Endothelial cell of umbilical vein (primary cell): ENCODE measurements around the gene PDLIM1. TPM values are rescaled to one million over a fixed set of nuclear protein-coding genes. Genes with fewer than 3 reads are reported as not detected.

Source experiments
- Bru-seq: library from RNA; stranded (reverse); fragments of 400-500 nt; gene quantifications from one replicate; lab custom pipeline; 2021; lab: Mats Ljungman, UMichigan
- BruChase-seq, 2 experiments: library from RNA; stranded (reverse); fragments of 400-500 nt; gene quantifications; one replicate each; lab custom pipeline; 2021; lab: Mats Ljungman, UMichigan
- BruUV-seq: library from RNA; stranded (reverse); fragments of 400-500 nt; replicated peaks from 2 replicates; lab custom pipeline; 2021; lab: Mats Ljungman, UMichigan
- CTCF ChIA-PET: fragments of 300-600, 350-600 bp; sonication (Branson Sonifier 250); formaldehyde crosslinking; loops from one replicate; lab custom pipeline; 2021; ENCODE audit warnings: antibody characterized with exemption, inconsistent platforms; lab: Charles Lee
- POLR2A ChIA-PET: fragments of 300-600, 350-600 bp; sonication (Branson Sonifier 250); formaldehyde crosslinking; loops from one replicate; lab custom pipeline; 2021; ENCODE audit warnings: antibody characterized with exemption, inconsistent platforms; lab: Charles Lee
- DNase-seq: peaks from one replicate; pipeline ENCODE4 v3.0.0-alpha.2; 2011; ENCODE audit warnings: low read depth, low spot score
- FAIRE-seq: peaks from 2 replicates; lab custom pipeline; 2011; peaks lifted over from hg19 to GRCh38; lab: Jason Lieb, UNC
- H2AFZ ChIP-seq: 2 replicates; pipeline ENCODE4 v1.6.0; 2012; ENCODE audit warnings: low read depth, low read length, control low read depth, inconsistent platforms
- H3K27ac ChIP-seq: 2 replicates; pipeline ENCODE4 v1.5.1; 2011; ENCODE audit warnings: low read depth, mild to moderate bottlenecking, control low read depth, low read length, moderate library complexity; ENCODE audit not compliant: insufficient read depth
- H3K27me3 ChIP-seq, 2 experiments: 2 replicates each; pipeline versions ENCODE4 v1.6.0 to v1.6.1; 2011; ENCODE audit warnings: low read length in 2 of 2, mixed read lengths in 1 of 2; ENCODE audit not compliant: control insufficient read depth in 2 of 2, insufficient read depth in 2 of 2
- H3K36me3 ChIP-seq, 2 experiments: 2 replicates in 1 of 2; 3 replicates in 1 of 2; pipeline ENCODE4 v1.5.1; 2011; ENCODE audit warnings: low read length in 2 of 2, mild to moderate bottlenecking in 1 of 2, moderate library complexity in 1 of 2; ENCODE audit not compliant: control insufficient read depth in 2 of 2, insufficient read depth in 2 of 2; ENCODE audit errors: extremely low read depth in 1 of 2
- H3K4me1 ChIP-seq: 3 replicates; pipeline ENCODE4 v1.5.1; 2011; ENCODE audit warnings: mild to moderate bottlenecking, low read length; ENCODE audit not compliant: control insufficient read depth, insufficient read depth; ENCODE audit errors: extremely low read depth
- H3K4me2 ChIP-seq: 2 replicates; pipeline ENCODE4 v1.6.1; 2011; ENCODE audit warnings: low read length, control low read depth, mixed read lengths; ENCODE audit not compliant: insufficient read depth
- H3K4me3 ChIP-seq, 3 experiments: fragments of 200-600 bp in 1 of 3; sonication (generic), shearing (Covaris generic) in 1 of 3; replicated peaks in 1 of 3; 2 replicates each; pipeline ENCODE4 v1.5.1; 2011 to 2016; ENCODE audit warnings: control low read depth in 3 of 3, low read length in 3 of 3, mild to moderate bottlenecking in 2 of 3, inconsistent platforms in 1 of 3, low read depth in 1 of 3, moderate library complexity in 1 of 3; ENCODE audit not compliant: insufficient read depth in 1 of 3
- H3K79me2 ChIP-seq: 2 replicates; pipeline ENCODE4 v1.6.0; 2012; ENCODE audit warnings: low read length, inconsistent platforms; ENCODE audit not compliant: control insufficient read depth, insufficient read depth
- H3K9ac ChIP-seq: replicated peaks from 2 replicates; pipeline ENCODE3; 2011; ENCODE audit warnings: low read length, control low read depth; ENCODE audit not compliant: insufficient read depth; ENCODE audit errors: extremely low read depth
- H3K9me1 ChIP-seq: replicated peaks from 3 replicates; pipeline ENCODE4 v1.6.0; 2011; ENCODE audit warnings: mild to moderate bottlenecking, low read length; ENCODE audit not compliant: control insufficient read depth, insufficient read depth; ENCODE audit errors: extremely low read depth
- H3K9me3 ChIP-seq: replicated peaks from 2 replicates; pipeline ENCODE4 v1.5.1; 2012; ENCODE audit warnings: low read length, inconsistent platforms; ENCODE audit not compliant: control insufficient read depth, insufficient read depth
- H4K20me1 ChIP-seq: replicated peaks from 2 replicates; pipeline ENCODE3; 2011; ENCODE audit warnings: mild to moderate bottlenecking, low read length; ENCODE audit not compliant: control insufficient read depth, insufficient read depth; ENCODE audit errors: extremely low read depth
- EZH2 ChIP-seq: IDR thresholded peaks from 2 replicates; pipeline ENCODE4 v1.6.1; 2012; ENCODE audit warnings: borderline replicate concordance, low read depth, mild to moderate bottlenecking, moderate library complexity, low read length, inconsistent platforms; ENCODE audit not compliant: severe bottlenecking
- FOS ChIP-seq: IDR thresholded peaks from 2 replicates; pipeline ENCODE4 v1.6.1; 2011; ENCODE audit warnings: mild to moderate bottlenecking, low read length, moderate library complexity, borderline replicate concordance; ENCODE audit not compliant: insufficient read depth
- GATA2 ChIP-seq: IDR thresholded peaks from 2 replicates; pipeline ENCODE4 v1.7.0; 2011; ENCODE audit warnings: low read depth, mild to moderate bottlenecking, moderate library complexity, mixed read lengths, low read length; ENCODE audit not compliant: insufficient read length, insufficient read depth
- MYC ChIP-seq: IDR thresholded peaks from one replicate; pipeline ENCODE4 v1.6.1; 2011; ENCODE audit warnings: mild to moderate bottlenecking, low read depth, low read length
- POLR2A ChIP-seq: IDR thresholded peaks from 2 replicates; pipeline ENCODE4 v1.6.1; 2012; ENCODE audit warnings: low read depth, mild to moderate bottlenecking, control low read depth, low read length
- POLR2AphosphoS5 ChIP-seq: IDR thresholded peaks from 2 replicates; pipeline ENCODE4 v1.6.1; 2012; ENCODE audit warnings: low read depth, mild to moderate bottlenecking, control low read depth, low read length, moderate library complexity; ENCODE audit not compliant: insufficient read depth
- dilution Hi-C: fragments of 300-500 bp; cut with MboI; formaldehyde crosslinking; loops from one replicate; pipeline ENCODE4 v1.15.0; 2019; ENCODE audit warnings: low sequenced_read_pairs; ENCODE audit not compliant: extremely low pct_ligation_motif_present
- intact Hi-C: fragments of 100-400 bp; cut with micrococcal nuclease; formaldehyde crosslinking; loops from one replicate; pipeline ENCODE4 v1.10.0; 2022
- long read RNA-seq: library from polyadenylated mRNA; stranded (forward); transcript quantifications from one replicate; pipeline ENCODE4 v2.0.0, GENCODE V29; 2021
- polyA minus RNA-seq, 3 experiments: library from RNA; depleted of rRNA, polyadenylated mRNA; stranded (reverse); fragments of >200 nt; gene quantifications; 1 replicate in 1 of 3; 2 replicates in 2 of 3; pipeline ENCODE4 v1.2.3, GENCODE V29; 2011
- polyA plus RNA-seq, 4 experiments: library from polyadenylated mRNA; depleted of rRNA in 3 of 4; stranded (reverse) in 3 of 4; unstranded in 1 of 4; fragments of >200 nt; gene quantifications; 2 replicates each; pipeline versions ENCODE4 v1.2.1 to v1.2.3, GENCODE V29; 2011 to 2012; ENCODE audit warnings: missing spikeins in 1 of 4
- total RNA-seq: library from RNA; stranded (reverse); gene quantifications from 2 replicates; pipeline ENCODE4 v1.2.3, GENCODE V29; 2021
- TF ChIP-seq, protein P1 (sequence below), 2 donors: IDR thresholded peaks; 1 replicate in 1 of 2; 2 replicates in 1 of 2; pipeline ENCODE4 v1.5.1; 2011; ENCODE audit warnings: low read length in 2 of 2, mild to moderate bottlenecking in 2 of 2, moderate library complexity in 2 of 2, control low read depth in 1 of 2, inconsistent platforms in 1 of 2, low read depth in 1 of 2; ENCODE audit not compliant: insufficient read depth in 1 of 2; ENCODE audit errors: extremely low read depth in 1 of 2
- TF ChIP-seq, protein P2 (sequence below): IDR thresholded peaks from 2 replicates; pipeline ENCODE4 v1.6.1; 2011; ENCODE audit not compliant: insufficient read depth, insufficient read length

PDLIM1 gene, protein sequence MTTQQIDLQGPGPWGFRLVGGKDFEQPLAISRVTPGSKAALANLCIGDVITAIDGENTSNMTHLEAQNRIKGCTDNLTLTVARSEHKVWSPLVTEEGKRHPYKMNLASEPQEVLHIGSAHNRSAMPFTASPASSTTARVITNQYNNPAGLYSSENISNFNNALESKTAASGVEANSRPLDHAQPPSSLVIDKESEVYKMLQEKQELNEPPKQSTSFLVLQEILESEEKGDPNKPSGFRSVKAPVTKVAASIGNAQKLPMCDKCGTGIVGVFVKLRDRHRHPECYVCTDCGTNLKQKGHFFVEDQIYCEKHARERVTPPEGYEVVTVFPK
- total RNA-seq = 70.4 and 122 TPM in 2 replicates
- polyA plus RNA-seq = 84.8 and 91.1 TPM in 2 replicates
- polyA plus RNA-seq (2011; cell fraction: cytosol; rRNA removed) = 102 and 105 TPM in 2 replicates
- 49.1 and 58.9 TPM in 2 replicates for polyA plus RNA-seq (2011; cell fraction: nucleus; rRNA removed)
- polyA plus RNA-seq (2012) = 192 and 244 TPM in 2 replicates
- polyA minus RNA-seq = 67.0 and 86.1 TPM in 2 replicates
- 12.6 TPM for polyA minus RNA-seq (2011; cell fraction: cytosol; rRNA and poly(A)+ RNA removed)
- polyA minus RNA-seq (2011; cell fraction: nucleus; rRNA and poly(A)+ RNA removed) = 32.6 and 32.8 TPM in 2 replicates
- Bru-seq, nascent RNA = percentile 79 among the genes with signal in this experiment
- percentile 67 among the genes with signal in this experiment for BruChase-seq, experiment 1, labeled RNA remaining after a 6-hour chase
- percentile 57 among the genes with signal in this experiment for BruChase-seq, experiment 2, labeled RNA remaining after a 2-hour chase
- long read RNA-seq, transcript PDLIM1-201 (7 exons, 1,452 nt) = major isoform, 174 of 190 reads
- long read RNA-seq, transcript PDLIM1-202 (6 exons, 850 nt) = minor isoform, 5 of 190 reads
- long read RNA-seq, partial matches to known transcripts = 3 of 190 reads
- long read RNA-seq, other reads (novel, unspliced or antisense) = 8 of 190 reads

DNA sequence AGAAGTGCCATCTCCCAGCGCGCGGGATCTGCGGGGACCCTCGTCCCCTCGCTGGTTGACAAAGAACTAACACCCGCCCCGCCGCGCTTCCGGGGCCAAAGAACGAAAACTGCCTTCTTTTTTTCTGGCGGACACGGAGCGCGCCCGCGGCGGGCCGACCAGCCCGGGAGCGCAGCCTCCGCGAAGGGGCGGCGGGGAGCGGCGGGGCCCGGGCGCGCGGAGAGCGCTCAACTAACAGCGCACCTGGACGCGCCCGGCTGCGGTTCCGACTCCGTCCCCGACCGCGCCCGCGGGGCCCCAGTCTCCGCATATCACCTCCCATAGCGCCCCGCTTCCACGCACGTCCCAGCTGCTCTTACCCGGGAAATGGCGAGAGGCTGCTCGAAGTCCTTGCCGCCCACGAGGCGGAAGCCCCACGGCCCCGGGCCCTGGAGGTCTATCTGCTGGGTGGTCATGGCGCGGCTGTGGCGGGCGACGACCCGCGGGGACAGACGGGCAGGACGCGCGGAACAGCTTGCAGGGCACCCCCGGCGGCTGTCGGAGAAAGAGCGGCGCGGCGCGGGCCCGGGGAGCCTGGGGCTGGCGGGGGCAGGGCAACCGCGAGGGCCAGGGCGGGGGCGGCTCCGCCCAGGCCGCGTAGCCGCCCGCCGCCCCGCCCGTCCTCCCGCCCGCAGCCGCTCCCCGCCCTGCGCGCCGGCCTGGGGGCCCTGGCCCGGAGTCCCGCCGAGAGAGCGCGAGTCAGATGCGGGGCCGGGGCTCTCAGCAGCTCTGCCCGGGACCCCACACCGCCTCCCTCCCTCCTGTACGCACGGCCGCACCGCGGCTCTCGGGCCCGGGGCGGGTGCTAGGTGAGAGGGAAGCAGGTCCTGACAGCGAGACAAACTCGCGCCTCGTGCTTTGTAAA, at the start of gene PDLIM1:
Gene PDLIM1, minus strand, starts transcription at position 543 of the 904 bp plus-strand sequence. Its CDS starts 88 bp downstream, at position 455.
- BruUV-seq = no TSS peak
- intact Hi-C loops = loop anchor here (1.0 to 2.0 kb wide), 2 partner anchors 44 to 72 kb away; no protein-coding TSS in a partner anchor
- dilution Hi-C loops = no loop called here
- peaks cover 37% of the 10 kb centered on the region for H3K79me2 ChIP-seq
- ChIA-PET POLR2A (no interaction called here), CTCF (interaction anchor here (0.7 to 1.4 kb wide), 3 partner anchors 45 to 72 kb away, joined by 3 to 4 read pairs (median 3); no protein-coding TSS in a partner anchor)
- no peaks in the 10 kb centered on the region for H3K36me3 ChIP-seq
- peak within 1 kb of the TSS; percentile 79 for H3K4me2 ChIP-seq
- TF ChIP-seq, protein P1, sequence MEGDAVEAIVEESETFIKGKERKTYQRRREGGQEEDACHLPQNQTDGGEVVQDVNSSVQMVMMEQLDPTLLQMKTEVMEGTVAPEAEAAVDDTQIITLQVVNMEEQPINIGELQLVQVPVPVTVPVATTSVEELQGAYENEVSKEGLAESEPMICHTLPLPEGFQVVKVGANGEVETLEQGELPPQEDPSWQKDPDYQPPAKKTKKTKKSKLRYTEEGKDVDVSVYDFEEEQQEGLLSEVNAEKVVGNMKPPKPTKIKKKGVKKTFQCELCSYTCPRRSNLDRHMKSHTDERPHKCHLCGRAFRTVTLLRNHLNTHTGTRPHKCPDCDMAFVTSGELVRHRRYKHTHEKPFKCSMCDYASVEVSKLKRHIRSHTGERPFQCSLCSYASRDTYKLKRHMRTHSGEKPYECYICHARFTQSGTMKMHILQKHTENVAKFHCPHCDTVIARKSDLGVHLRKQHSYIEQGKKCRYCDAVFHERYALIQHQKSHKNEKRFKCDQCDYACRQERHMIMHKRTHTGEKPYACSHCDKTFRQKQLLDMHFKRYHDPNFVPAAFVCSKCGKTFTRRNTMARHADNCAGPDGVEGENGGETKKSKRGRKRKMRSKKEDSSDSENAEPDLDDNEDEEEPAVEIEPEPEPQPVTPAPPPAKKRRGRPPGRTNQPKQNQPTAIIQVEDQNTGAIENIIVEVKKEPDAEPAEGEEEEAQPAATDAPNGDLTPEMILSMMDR (IDR thresholded peaks at IDR 0.05; ENCODE audit: extremely low read depth in 1 of 2, insufficient read depth in 1 of 2, low read depth in 1 of 2, low read length in 2 of 2) = peak in 1 of 2 donors; percentile 30
- no peak for TF ChIP-seq EZH2
- TF ChIP-seq GATA2 = no peak
- peak; percentile 57 for TF ChIP-seq POLR2A
- TF ChIP-seq MYC = no peak
- peak; percentile 50 for TF ChIP-seq POLR2AphosphoS5
- TF ChIP-seq, protein P2, sequence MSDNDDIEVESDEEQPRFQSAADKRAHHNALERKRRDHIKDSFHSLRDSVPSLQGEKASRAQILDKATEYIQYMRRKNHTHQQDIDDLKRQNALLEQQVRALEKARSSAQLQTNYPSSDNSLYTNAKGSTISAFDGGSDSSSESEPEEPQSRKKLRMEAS = peak; percentile 8
- TF ChIP-seq FOS = no peak
- H3K9ac ChIP-seq = peak within 1 kb of the TSS; percentile 73
- no peaks in the 10 kb centered on the region for H3K9me1 ChIP-seq
- H3K4me1 ChIP-seq = peaks cover 35% of the 10 kb centered on the region
- DNase-seq (peak; percentile 58), FAIRE-seq (no peak)
- H3K27me3 ChIP-seq = no peaks in the 10 kb centered on the region
- peak within 1 kb of the TSS; percentile 61 to 91 (median 70) for H3K4me3 ChIP-seq
- peak within 1 kb of the TSS; percentile 69 for H2AFZ ChIP-seq
- H4K20me1 ChIP-seq = no peaks in the 10 kb centered on the region
- H3K27ac ChIP-seq = peak within 1 kb of the TSS; percentile 44
- H3K9me3 ChIP-seq = no peaks in the 10 kb centered on the region
